Measurements from ENCODE around the gene SRRM1. TPM values are rescaled to one million over a fixed set of nuclear protein-coding genes. Genes with fewer than 3 reads are reported as not detected.
"Not testable (repeated sequence)": the region's sequence is repeated elsewhere in the genome, so short reads cannot be mapped to it uniquely, and the experiment has no call there.

SRRM1 gene
- total RNA-seq, 1 donor from 2014 or later: 60.2 TPM

GRCh38 chr1:24717887-24718650 lies 75.0 kb downstream of the SRRM1 start:
- DNase-seq: no peak

- DNase-seq: no peak
Measured at GRCh38 chr1:24720152-24720551, 77.0 kb downstream of the SRRM1 start.

GRCh38 chr1:24721533-24721932 lies 78.4 kb downstream of the SRRM1 start:
- DNase-seq: no peak

GRCh38 chr1:24722073-24723035 lies 79.3 kb downstream of the SRRM1 start:
- DNase-seq: not testable (repeated sequence)

Small RNA genes lying within 50 kb of the gene (small RNA-seq; reads per million reads assigned to genes)
- gene RF00019 (ENCODE audit: low replicate concordance): not detected

Other genes starting within 250 kb of the SRRM1 start
- 1.8 TPM for gene STPG1, start 229.5 kb upstream of the SRRM1 start, total RNA-seq
- gene NIPAL3, start 227.5 kb upstream of the SRRM1 start, total RNA-seq: 15.4 TPM
- 7.6 TPM for gene RCAN3, start 140.5 kb upstream of the SRRM1 start, total RNA-seq
- gene NCMAP, start 87.2 kb upstream of the SRRM1 start, total RNA-seq: 2.6 TPM
- gene CLIC4, start 102.1 kb downstream of the SRRM1 start, total RNA-seq: 249 TPM

Data from tongue (tissue), 3 donors.